ENCODE data around the gene PKP4. TPM values are rescaled to one million over a fixed set of nuclear protein-coding genes. Genes with fewer than 3 reads are reported as not detected.
A peak's percentile ranks its signal among the peaks of the same experiment; 100 is the strongest.

The PKP4 gene
- total RNA-seq, 2 donors from 2014 or later = 90.5 to 102 TPM

- DNase-seq = no peak
- no peak overlapping the region for H3K4me3 ChIP-seq (ENCODE audit: low read length)
- no peaks in the 10 kb centered on the region for H3K9me3 ChIP-seq (ENCODE audit: control insufficient read depth, low read length)
- H3K27me3 ChIP-seq (ENCODE audit: control insufficient read depth, insufficient read depth, low read length, poor library complexity, severe bottlenecking) = no peaks in the 10 kb centered on the region
- H3K27ac ChIP-seq (ENCODE audit: low read depth, low read length) = no peak overlapping the region
- H3K36me3 Mint-ChIP-seq (ENCODE audit: low read depth) = peaks cover 36% of the 10 kb centered on the region
- H3K27me3 Mint-ChIP-seq (ENCODE audit: insufficient read depth) = no peaks in the 10 kb centered on the region
- H3K4me1 ChIP-seq (ENCODE audit: control insufficient read depth, insufficient read depth, low read length) = no peaks in the 10 kb centered on the region
- H3K4me3 Mint-ChIP-seq = no peak overlapping the region
- peaks cover 78% of the 10 kb centered on the region for H3K36me3 ChIP-seq (ENCODE audit: control insufficient read depth, insufficient read depth, low read length)
- no peak overlapping the region for H3K27ac Mint-ChIP-seq
- 91 to 99% methylated on average over 4 to 5 of the region's 5 CpGs for WGBS, 2 experiments (ENCODE audit: insufficient coverage in 1 of 2, insufficient read length in 1 of 2)
- no peak overlapping the region for H3K9ac ChIP-seq (ENCODE audit: extremely low read depth, low read length, poor library complexity, severe bottlenecking)
- H3K9me3 Mint-ChIP-seq = no peaks in the 10 kb centered on the region
- H3K4me1 Mint-ChIP-seq = no peaks in the 10 kb centered on the region
- no peak for TF ChIP-seq CTCF (conservative IDR thresholded peaks at IDR 0.05)
Measured at GRCh38 chr2:158634627-158635026, 177.9 kb downstream of the PKP4 start.

- no peaks in the 10 kb centered on the region for H3K9me3 Mint-ChIP-seq
- Histone ChIP-seq H3K9me3 (ENCODE audit: control insufficient read depth, low read length) (no peaks in the 10 kb centered on the region), H3K36me3 (ENCODE audit: control insufficient read depth, insufficient read depth, low read length) (peaks cover 80% of the 10 kb centered on the region), H3K27me3 (ENCODE audit: control insufficient read depth, insufficient read depth, low read length, poor library complexity, severe bottlenecking) (no peaks in the 10 kb centered on the region), H3K9ac (ENCODE audit: extremely low read depth, low read length, poor library complexity, severe bottlenecking) (no peak overlapping the region), H3K4me1 (ENCODE audit: control insufficient read depth, insufficient read depth, low read length) (no peaks in the 10 kb centered on the region), H3K4me3 (ENCODE audit: low read length) (no peak overlapping the region), H3K27ac (ENCODE audit: low read depth, low read length) (no peak overlapping the region)
- no peak for TF ChIP-seq CTCF (conservative IDR thresholded peaks at IDR 0.05)
- H3K36me3 Mint-ChIP-seq (ENCODE audit: low read depth) = peaks cover 42% of the 10 kb centered on the region
- no peaks in the 10 kb centered on the region for H3K4me1 Mint-ChIP-seq
- WGBS, 2 experiments (ENCODE audit: insufficient coverage in 1 of 2, insufficient read length in 1 of 2) = 94 to 100% methylated on average over 1 to 3 of the region's 3 CpGs
- DNase-seq = no peak
- no peak overlapping the region for H3K4me3 Mint-ChIP-seq
- no peaks in the 10 kb centered on the region for H3K27me3 Mint-ChIP-seq (ENCODE audit: insufficient read depth)
- no peak overlapping the region for H3K27ac Mint-ChIP-seq
Measured at GRCh38 chr2:158635961-158636601, 179.3 kb downstream of the PKP4 start.

GRCh38 chr2:158637357-158637756 is 180.6 kb downstream of the PKP4 start:
- Histone ChIP-seq H3K27ac (ENCODE audit: low read depth, low read length) (no peak overlapping the region), H3K27me3 (ENCODE audit: control insufficient read depth, insufficient read depth, low read length, poor library complexity, severe bottlenecking) (no peaks in the 10 kb centered on the region), H3K9me3 (ENCODE audit: control insufficient read depth, low read length) (no peaks in the 10 kb centered on the region), H3K4me1 (ENCODE audit: control insufficient read depth, insufficient read depth, low read length) (no peaks in the 10 kb centered on the region), H3K4me3 (ENCODE audit: low read length) (no peak overlapping the region), H3K36me3 (ENCODE audit: control insufficient read depth, insufficient read depth, low read length) (peaks cover 73% of the 10 kb centered on the region), H3K9ac (ENCODE audit: extremely low read depth, low read length, poor library complexity, severe bottlenecking) (no peak overlapping the region)
- WGBS, 2 experiments (ENCODE audit: insufficient coverage in 1 of 2, insufficient read length in 1 of 2) = 97 to 100% methylated on average over 4 to 7 of the region's 7 CpGs
- no peak for DNase-seq
- Mint-ChIP-seq H3K9me3 (no peaks in the 10 kb centered on the region), H3K27ac (peak overlapping the region; percentile 74), H3K27me3 (ENCODE audit: insufficient read depth) (no peaks in the 10 kb centered on the region), H3K4me3 (no peak overlapping the region), H3K4me1 (no peaks in the 10 kb centered on the region), H3K36me3 (ENCODE audit: low read depth) (peaks cover 38% of the 10 kb centered on the region)
- TF ChIP-seq CTCF (conservative IDR thresholded peaks at IDR 0.05) = no peak

Data from endodermal cell (in vitro differentiated cells).